HG02885 (cell line): Measurements from ENCODE around the gene EME1.

Experiments used
- ATAC-seq: cut with Tn5 transposase; IDR thresholded peaks from one replicate; pipeline ENCODE4 v1.9.1; 2021; ENCODE audit warnings: mild to moderate bottlenecking; ENCODE audit not compliant: unreplicated experiment, poor library complexity

The EME1 gene

DNA sequence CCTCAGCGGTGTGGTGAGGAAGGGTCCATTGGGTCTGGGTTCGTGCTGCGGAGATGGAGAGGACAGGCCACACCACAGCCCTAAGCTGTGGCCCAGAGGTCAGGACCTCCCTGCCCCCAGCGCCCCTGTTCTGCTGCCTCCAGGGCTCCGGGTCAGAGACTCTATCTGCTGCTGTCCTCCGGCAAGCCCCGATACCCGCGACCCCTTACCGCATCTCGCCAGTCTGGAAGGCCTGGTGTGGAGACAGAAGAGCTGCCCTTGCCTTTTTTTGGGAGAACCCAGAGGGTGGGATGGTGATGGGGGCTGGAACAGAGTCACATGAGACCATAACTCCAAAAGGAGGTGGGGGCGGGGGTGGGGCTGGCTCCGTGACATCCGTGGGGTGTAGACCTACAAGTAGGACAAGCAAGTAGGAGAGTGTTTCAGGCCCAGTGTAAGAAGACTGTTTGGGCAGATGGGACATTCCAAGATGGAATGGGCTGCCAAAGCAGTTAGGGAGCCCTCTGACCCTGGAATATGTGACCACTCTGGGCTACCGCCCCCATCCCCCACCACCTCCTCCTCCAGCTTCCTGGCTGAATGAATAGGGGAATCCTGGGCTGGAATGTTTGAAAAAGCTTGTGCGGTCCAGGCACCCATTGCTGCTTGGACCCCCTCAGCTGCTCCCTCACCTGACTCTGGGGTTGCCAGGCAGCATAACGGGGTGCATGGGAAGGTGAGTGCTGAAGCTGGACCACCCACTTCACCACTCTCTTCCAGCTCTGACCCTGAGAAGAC lies 25.7 kb upstream of the EME1 start:
- no peak for ATAC-seq

DNA sequence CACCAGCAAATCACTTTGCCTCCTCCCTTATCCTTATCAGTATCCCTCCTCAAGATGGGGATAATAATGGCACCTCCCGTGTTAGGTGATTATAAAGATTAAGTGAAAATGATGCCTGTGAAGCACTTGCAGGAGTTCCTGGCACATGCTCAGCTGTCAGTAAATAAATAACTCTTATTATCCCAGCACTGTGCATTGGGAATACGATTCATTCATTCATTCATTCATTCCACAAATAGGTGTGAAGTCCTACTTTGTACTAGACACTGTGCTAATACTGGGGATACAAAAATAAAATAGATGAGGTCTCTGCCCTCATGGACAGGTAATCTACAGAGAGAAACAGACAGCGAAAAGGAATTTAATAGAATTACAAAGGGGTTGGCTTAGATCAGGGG lies 25.1 kb upstream of the EME1 start:
- no peak for ATAC-seq

DNA sequence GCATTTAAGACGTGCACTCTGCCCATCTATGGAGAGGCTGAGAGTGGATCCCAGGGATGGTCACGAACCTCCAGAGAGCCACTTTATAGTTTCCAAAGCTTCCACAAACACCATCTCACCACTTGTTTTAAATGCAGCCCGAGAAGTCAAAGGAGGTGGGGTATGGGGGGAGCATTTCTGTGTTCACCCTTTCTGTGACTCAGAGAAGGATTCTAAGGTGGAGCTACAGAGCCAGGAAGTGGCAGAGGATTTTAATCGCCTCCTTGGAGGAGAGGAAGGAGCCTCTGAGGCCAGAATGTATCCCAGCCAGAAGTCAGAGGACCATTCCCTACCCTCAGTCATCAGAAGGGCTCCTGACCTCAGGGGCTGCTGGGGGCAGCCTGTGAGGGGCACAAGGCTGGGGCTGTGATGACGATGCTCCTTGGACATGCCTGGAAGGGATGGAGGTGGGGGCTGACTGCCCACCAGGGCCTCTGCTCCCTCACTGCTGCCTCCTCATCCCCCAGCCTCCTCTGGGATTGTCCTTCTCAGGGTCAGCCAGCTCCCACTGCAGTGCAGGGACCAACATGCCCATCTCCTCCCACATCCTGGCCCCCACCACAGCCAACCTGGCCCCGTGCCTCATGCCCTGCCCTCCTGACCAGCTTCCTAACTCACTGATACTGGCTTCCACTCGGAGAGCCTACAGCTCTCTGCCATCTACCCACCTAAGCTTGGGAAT lies 24.3 kb upstream of the EME1 start:
- ATAC-seq: no peak

DNA sequence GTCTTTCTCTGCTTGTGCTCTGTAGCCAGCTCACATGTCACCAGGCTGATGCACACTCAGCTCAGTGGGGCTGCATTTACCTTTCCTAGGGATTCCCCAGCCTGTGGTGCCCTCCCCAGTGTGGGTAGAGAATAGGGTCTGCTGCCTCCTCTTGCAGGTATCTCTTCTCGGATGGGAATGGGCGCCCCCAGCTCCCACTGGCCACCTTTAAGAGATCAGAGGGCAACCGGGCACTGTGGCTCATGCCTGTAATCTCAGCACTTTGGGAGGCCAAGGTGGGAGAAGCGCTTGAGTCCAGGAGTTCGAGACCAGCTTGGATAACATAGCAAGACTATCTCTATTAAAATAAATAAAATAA lies 23.8 kb upstream of the EME1 start:
- ATAC-seq: no peak

DNA sequence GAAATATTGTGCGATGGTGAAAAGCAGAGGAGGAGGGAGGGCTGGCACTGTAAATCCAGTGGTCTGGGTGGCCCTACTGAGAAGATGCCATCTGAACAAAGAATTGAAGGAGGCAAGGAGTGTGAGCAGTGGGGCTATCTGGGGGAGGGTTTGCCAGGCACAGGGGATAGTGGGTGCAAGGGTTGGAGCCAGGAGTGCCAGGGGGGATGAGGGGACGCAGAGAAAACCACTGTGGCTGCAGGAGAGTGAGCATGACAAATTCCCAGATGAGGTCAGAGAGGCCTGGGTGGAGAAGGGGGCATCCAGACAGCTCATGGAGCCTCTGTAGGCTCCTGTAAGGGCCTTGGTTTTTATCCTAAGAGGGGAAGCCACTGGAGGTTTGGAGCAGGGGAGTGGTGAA lies 22.3 kb upstream of the EME1 start:
- no peak for ATAC-seq

DNA sequence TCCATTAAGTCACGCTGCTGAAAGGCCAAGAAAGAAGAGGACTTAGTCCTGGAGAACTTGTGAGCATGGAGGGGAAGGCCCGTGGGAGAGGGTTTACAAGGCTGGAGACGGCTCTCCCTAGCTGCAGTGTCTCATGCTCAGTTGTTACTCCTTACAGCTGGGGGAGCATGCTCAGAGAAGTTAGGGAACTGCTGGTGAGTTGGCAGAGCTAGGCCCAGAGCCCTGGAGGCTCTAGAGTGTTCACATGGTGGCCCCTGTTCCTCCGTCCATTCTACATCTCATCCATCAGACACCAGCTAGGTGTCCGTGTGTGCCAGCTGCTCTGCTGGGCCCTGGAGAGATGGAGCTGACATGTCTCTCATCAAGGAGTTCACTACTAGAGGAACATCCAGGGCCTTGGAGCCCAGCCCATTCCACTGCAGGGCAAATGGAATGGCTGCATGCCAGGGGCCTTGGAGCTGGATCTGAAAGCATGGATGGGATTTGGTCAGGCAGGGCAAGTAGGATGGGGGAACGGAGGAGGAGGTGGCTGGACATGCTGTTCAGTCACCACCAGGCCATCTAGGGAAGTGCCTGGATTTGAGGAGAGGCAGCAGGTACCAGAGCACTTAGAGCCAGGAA lies 20.8 kb upstream of the EME1 start:
- no peak for ATAC-seq

DNA sequence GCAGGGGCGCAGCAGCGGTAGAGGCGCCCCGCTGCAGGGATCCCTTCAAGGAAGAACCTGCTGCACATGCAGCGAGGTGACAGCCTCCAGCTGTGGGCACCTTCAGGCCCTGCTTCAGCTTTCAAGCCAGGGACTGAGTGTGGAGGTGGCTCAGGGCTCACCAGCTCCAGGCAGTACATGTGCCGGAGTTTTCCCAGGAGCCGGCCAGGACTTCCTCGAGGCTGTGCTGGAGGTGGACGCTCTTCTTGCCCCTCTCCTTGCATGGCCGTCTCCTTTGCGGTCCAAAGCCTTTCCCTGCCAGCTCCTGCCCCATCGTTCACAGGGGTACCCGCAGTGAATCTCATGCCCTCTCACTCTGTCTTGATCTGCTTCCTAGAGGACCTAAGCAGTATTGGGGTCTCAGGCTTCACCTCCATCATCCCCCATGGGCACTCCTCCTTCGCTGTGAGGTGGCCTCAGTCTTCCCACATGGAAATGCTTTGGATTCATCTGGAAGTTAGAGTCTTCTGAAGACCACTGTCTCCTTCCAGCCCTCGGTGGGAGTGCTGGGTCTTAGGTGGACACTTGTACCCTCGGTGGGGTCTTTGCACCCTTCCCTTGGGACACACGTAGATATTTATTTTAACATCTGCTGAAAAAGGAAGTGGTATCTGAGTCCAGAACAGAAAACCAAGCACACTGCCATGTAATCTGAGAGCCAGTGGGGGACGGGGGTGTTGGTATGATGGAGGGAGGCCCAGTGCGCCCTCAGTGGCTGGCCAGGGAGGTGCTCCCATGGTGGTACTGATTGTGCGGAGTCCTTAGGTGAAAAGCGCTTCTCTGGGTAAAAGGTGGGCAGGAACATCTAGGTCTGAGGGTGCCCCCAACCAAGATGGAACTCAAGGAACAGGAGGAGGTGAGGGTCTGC lies 20.1 kb upstream of the EME1 start:
- ATAC-seq: no peak

DNA sequence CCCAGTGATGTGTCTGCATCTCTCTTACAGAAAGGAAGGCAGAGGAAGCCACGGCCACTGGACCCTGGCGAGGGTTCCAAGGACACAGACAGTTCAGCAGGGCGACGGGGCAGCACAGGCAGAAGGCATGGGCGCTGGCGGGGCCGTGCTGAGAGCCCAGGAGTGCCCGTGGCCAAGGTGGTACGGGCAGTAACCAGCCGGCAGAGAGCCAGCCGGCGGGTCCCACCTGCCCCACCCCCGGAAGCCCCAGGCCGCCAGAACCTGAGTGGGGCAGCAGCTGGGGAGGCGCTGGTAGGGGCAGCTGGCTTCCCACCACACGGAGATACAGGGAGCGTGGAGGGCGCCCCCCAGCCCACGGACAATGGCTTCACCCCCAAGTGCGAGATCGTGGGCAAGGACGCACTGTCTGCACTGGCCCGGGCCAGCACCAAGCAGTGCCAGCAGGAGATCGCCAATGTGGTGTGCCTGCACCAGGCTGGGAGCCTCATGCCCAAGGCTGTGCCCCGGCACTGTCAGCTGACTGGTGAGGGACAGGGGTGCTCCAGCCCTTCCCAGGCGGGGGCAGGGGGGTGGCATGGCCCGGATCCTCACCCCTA lies 19.3 kb upstream of the EME1 start:
- ATAC-seq: no peak

DNA sequence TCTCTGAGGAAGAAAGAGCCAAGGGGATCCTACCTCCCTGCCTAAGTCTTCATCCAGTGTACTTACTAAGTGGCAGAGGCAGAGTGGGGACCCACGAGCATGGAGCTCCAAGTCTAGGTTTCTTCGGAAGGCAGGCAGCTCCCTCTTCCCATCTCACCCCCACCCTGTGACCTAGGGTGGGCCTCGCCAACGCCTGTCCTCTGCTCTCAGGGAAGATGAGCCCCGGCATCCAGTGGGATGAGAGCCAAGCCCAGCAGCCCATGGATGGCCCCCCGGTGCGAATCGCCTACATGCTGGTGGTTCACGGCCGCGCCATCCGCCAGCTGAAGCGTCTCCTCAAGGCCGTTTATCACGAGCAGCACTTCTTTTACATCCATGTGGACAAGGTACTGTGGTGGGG lies 18.8 kb upstream of the EME1 start:
- ATAC-seq: no peak

DNA sequence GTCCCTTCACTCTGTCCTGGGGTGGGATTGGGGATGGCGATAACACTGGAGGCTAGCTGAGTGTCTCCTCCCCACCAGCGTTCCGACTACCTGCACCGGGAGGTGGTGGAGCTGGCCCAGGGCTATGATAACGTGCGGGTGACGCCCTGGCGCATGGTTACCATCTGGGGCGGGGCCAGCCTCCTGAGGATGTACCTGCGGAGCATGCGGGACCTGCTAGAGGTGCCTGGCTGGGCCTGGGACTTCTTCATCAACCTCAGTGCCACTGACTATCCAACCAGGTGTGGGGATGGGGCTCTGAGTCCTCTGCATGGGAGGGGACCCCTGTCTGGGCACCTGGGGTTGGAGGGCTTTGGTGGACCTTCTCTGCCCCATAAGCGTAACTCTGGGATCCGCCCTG lies 18.3 kb upstream of the EME1 start:
- ATAC-seq: no peak

DNA sequence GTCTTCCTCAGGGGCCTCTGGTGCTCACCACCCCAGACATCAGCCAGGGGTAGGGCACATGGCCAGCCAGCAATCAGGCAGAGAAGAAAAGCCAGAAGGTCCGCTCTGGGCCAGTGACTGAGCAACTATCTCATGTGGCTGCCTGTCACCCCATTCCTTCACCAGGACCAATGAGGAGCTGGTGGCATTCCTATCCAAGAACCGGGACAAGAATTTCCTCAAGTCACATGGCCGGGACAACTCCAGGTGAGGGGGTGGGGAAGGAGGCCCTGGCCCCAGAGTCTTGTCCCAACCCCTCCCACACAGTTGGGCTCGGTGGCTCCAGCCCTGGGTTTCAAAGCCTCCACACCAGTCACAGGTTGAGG lies 17.7 kb upstream of the EME1 start:
- no peak for ATAC-seq

DNA sequence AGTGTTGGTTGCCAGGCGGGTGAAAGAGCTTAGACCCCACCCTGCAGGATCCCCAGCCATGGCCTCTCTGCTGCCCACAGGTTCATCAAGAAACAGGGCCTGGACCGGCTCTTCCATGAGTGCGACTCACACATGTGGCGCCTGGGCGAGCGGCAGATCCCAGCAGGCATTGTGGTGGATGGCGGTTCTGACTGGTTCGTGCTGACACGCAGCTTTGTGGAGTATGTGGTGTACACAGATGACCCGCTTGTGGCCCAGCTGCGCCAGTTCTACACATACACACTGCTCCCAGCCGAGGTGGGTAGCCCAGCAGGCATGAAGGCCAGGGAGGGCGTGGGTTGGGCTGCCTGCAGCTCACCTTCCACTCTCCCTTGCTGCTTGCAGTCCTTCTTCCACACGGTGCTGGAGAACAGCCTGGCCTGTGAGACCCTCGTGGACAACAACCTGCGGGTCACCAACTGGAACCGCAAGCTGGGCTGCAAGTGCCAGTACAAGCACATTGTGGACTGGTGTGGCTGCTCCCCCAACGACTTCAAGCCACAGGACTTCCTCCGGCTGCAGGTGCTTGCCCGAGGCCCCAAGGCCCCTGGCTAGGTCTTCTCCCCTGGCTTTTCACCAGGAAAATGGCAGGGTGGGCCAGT lies 17.2 kb upstream of the EME1 start:
- no peak for ATAC-seq

DNA sequence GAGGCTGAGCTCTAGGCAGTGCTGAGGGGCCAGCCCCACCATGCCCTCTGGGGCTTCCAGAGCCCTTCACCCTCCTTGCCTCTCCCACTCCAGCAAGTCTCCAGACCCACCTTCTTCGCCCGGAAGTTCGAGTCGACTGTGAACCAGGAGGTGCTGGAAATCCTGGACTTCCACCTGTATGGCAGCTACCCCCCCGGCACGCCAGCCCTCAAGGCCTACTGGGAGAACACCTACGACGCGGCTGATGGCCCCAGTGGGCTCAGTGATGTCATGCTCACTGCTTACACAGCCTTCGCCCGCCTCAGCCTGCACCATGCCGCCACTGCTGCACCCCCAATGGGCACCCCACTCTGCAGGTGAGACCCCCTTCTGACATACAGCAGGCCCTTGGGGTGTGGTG lies 16.6 kb upstream of the EME1 start:
- ATAC-seq: no peak

DNA sequence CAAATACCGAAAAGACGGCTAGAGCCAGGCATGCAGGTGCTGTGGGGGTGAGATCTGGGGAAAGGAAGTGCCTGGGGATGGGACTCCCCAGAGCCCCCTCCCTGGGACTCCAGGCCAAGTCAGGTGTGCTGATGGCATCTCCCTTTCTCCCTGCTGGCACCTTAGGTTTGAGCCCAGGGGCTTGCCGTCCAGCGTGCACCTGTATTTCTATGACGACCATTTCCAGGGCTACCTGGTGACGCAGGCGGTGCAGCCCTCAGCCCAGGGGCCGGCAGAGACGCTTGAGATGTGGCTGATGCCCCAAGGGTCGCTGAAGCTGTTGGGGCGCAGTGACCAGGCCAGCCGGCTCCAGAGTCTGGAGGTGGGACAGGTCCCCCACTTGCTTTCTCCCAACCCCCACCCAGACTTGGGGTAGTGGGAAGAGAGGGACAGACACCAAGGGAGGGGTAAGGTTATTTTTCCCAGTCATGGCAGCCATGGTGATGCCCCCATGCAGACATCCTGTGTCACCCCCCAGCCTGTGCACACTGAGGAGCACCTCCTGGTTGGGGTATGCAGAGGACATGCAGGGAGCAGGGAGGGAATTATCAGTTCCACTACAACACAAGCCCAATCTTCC lies 16.0 kb upstream of the EME1 start:
- no peak for ATAC-seq

DNA sequence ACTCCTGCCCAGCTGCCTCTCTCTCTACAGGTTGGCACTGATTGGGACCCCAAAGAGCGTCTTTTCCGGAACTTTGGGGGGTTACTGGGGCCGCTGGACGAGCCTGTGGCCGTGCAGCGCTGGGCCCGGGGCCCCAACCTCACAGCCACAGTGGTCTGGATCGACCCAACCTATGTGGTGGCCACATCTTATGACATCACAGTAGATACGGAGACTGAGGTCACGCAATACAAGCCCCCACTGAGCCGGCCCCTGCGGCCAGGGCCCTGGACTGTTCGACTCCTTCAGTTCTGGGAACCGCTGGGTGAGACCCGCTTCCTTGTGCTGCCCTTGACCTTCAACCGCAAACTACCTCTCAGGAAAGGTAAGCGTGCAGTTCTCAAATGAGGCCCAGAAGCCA lies 14.9 kb upstream of the EME1 start:
- no peak for ATAC-seq

DNA sequence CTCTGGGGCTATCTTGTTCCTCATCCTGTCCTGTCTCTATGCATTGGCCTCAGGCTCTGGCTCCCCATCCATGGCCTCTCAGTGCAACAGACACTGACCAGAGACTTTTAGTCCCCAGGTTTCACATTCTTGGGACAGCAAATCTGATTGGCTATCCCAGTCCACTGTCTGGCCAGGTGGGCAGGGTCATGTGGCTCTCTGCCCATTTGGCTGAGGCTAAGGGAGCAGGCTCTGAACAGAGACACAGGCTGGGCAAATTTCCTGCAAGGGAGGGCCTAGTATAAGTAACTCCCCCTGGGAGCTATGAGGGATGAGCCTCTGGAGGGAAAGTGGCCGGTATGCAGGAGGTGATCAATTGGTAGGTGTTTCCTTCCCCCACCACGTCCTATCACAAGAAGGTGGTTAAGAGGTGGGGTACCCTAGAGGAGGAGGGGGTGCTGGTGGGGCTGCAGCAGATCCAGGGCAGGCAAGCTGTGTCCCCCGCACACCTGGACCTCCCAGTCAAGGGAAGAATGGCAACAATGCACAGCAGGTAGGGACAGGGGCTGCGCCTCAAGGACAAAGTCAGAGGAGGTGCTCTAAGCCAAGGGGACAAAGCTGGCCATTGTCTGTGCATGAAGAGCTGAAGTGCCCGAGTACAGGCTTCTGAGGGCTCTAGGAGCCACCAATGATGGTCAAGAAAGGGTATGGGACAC lies 13.9 kb upstream of the EME1 start:
- ATAC-seq: no peak

DNA sequence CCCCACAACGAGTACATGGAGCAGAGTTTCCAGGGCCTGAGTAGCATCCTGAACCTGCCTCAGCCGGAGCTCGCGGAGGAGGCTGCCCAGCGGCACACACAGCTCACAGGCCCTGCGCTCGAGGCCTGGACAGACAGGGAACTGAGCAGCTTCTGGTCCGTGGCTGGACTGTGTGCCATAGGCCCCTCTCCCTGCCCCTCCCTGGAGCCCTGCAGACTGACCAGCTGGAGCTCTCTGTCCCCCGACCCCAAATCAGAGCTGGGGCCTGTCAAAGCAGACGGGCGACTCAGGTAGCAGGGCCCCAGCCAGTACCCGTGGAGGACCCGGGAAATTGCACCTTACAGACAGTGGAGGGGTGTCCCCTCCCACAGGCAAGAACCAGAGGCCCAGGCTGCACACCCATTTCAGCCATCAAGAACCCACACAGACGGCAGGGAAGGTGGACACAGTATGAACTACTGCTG lies 13.0 kb upstream of the EME1 start:
- no peak for ATAC-seq

DNA sequence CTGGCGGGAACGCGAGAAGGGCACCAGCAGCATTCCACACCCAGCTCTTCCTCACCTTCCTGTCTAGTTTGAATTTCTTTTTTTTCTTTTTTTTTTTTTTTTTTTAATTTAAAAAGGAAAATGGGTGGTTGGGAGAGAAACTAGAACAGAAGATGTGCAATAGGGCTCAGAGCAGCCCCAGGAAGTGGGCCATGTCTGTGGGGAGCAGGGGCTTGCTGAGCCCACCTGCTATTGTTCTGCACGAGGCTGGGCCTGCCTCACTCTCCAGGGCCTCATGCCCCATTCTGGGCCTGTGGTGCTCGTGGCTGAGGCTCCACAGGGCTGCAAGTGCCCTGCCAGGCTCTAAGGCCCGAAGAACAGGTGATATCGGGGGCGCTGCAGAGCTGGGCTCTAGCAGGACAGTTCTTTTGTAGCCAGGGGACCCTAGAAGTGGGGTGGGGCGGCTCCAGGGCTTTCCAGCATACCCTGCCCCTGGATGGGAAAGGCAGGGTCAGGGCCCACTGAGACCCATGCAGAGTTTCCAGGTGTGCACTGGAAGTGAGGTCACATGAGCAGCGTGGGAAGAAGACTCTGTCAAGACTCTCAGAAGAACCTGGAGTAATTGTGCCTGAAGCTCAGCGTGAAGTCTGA lies 12.4 kb upstream of the EME1 start:
- no peak for ATAC-seq
